GM23338 (cell line): Measurements from ENCODE around the gene RBBP4. TPM values are rescaled to one million over a fixed set of nuclear protein-coding genes. Genes with fewer than 3 reads are reported as not detected.

Experiments used
- ATAC-seq: fragments of 200-7000 bp; cut with Tn5 transposase; 3 replicates; pipeline ENCODE4 v1.9.1; 2020
- DNase-seq: peaks from one replicate; pipeline ENCODE4 v3.0.0-alpha.2; 2015; ENCODE audit warnings: low spot score
- H2AFZ ChIP-seq: fragments of 200-600 bp; sonication (generic); 2 replicates; pipeline ENCODE4 v1.8.0; 2016; ENCODE audit warnings: antibody characterized with exemption, mild to moderate bottlenecking, moderate library complexity
- H3F3A ChIP-seq: fragments of 200-600 bp; sonication (generic); replicated peaks from 2 replicates; pipeline ENCODE4 v1.8.0; 2017; ENCODE audit warnings: antibody characterized with exemption, mixed run types, low read depth
- H3K27ac ChIP-seq: fragments of 200-600 bp; sonication (generic); 2 replicates; pipeline ENCODE4 v1.6.1; 2016; ENCODE audit warnings: low read depth
- H3K27me3 ChIP-seq: fragments of 200-600 bp; sonication (generic); 2 replicates; pipeline ENCODE4 v1.8.0; 2016; ENCODE audit warnings: mild to moderate bottlenecking, mixed run types, moderate library complexity; ENCODE audit not compliant: insufficient read depth
- H3K36me3 ChIP-seq: fragments of 200-600 bp; sonication (generic); 2 replicates; pipeline ENCODE4 v1.8.0; 2016; ENCODE audit warnings: mild to moderate bottlenecking; ENCODE audit not compliant: insufficient read depth
- H3K4me1 ChIP-seq: fragments of 200-600 bp; sonication (generic); 2 replicates; pipeline ENCODE4 v1.8.0; 2016; ENCODE audit warnings: mild to moderate bottlenecking, moderate library complexity; ENCODE audit not compliant: insufficient read depth
- H3K4me2 ChIP-seq: fragments of 200-600 bp; sonication (generic); 2 replicates; pipeline ENCODE4 v1.7.1; 2017; ENCODE audit warnings: mixed run types
- H3K4me3 ChIP-seq: fragments of 200-600 bp; sonication (generic); 2 replicates; pipeline ENCODE4 v1.6.1; 2016; ENCODE audit warnings: mixed run types
- H3K79me2 ChIP-seq: fragments of 200-600 bp; sonication (generic); replicated peaks from 2 replicates; pipeline ENCODE4 v1.8.0; 2017; ENCODE audit warnings: mild to moderate bottlenecking; ENCODE audit not compliant: insufficient read depth
- H3K9me2 ChIP-seq: fragments of 200-600 bp; sonication (generic); 2 replicates; pipeline ENCODE4 v1.8.0; 2017; ENCODE audit not compliant: insufficient read depth
- H4K20me1 ChIP-seq: fragments of 200-600 bp; sonication (generic); replicated peaks from 2 replicates; pipeline ENCODE4 v1.8.0; 2017; ENCODE audit warnings: mild to moderate bottlenecking; ENCODE audit not compliant: insufficient read depth
- H3K27ac Mint-ChIP-seq: 2 replicates; pipeline ENCODE4 v1.8.0; 2020; ENCODE audit warnings: inconsistent platforms, mild to moderate bottlenecking, moderate library complexity, mixed read lengths
- H3K27me3 Mint-ChIP-seq: 3 replicates; pipeline ENCODE4 v1.8.0; 2022; ENCODE audit warnings: low read depth, mild to moderate bottlenecking, moderate library complexity, mixed read lengths, inconsistent platforms; ENCODE audit not compliant: insufficient read depth, poor library complexity
- H3K36me3 Mint-ChIP-seq: 3 replicates; pipeline ENCODE4 v1.8.0; 2021; ENCODE audit warnings: low read depth, mild to moderate bottlenecking, inconsistent platforms, moderate library complexity, mixed read lengths
- H3K4me1 Mint-ChIP-seq: 3 replicates; pipeline ENCODE4 v1.8.0; 2020; ENCODE audit warnings: mild to moderate bottlenecking, inconsistent platforms, mixed read lengths
- H3K4me3 Mint-ChIP-seq: 3 replicates; pipeline ENCODE4 v1.8.0; 2021; ENCODE audit warnings: moderate library complexity, mild to moderate bottlenecking, inconsistent platforms, mixed read lengths
- H3K9me3 Mint-ChIP-seq: 3 replicates; pipeline ENCODE4 v1.8.0; 2020; ENCODE audit warnings: moderate library complexity, mild to moderate bottlenecking, inconsistent platforms, mixed read lengths
- ETS1 ChIP-seq: IDR thresholded peaks from 2 replicates; pipeline ENCODE4 v1.6.1; 2016; ENCODE audit warnings: antibody characterized with exemption
- EZH2 ChIP-seq: fragments of 200-600 bp; sonication (generic); IDR thresholded peaks from one replicate; pipeline ENCODE4 v1.8.0; 2017; ENCODE audit warnings: antibody characterized with exemption, mild to moderate bottlenecking, low read depth; ENCODE audit not compliant: unreplicated experiment
- POLR2AphosphoS5 ChIP-seq: IDR thresholded peaks from 2 replicates; pipeline ENCODE4 v1.6.1; 2016; ENCODE audit warnings: antibody characterized with exemption, low read depth
- ZNF114 ChIP-seq: fragments of 250-450 bp; sonication (Bioruptor Pico); IDR thresholded peaks from 2 replicates; pipeline ENCODE4 v1.5.0; 2020; ENCODE audit warnings: mild to moderate bottlenecking, moderate library complexity
- ZNF331 ChIP-seq: fragments of 250-450 bp; sonication (Bioruptor Pico); IDR thresholded peaks from 2 replicates; pipeline ENCODE4 v1.5.0; 2020; ENCODE audit warnings: low read depth, mild to moderate bottlenecking, moderate library complexity
- ZNF462 ChIP-seq: fragments of 250-450 bp; sonication (Bioruptor Pico); IDR thresholded peaks from 2 replicates; pipeline ENCODE4 v1.5.0; 2020; ENCODE audit warnings: mild to moderate bottlenecking, moderate library complexity
- polyA plus RNA-seq: library from polyadenylated mRNA; unstranded; fragments of >200 nt; fragmentation: Nextera tagmentation; extraction: Ambion mirVana; gene quantifications from 2 replicates; pipeline ENCODE4 v1.2.1, GENCODE V29; 2016
- total RNA-seq: library from RNA; depleted of rRNA; stranded (reverse); fragments of >200 nt; shearing (Covaris generic); gene quantifications from 2 replicates; pipeline ENCODE4 v1.2.3, GENCODE V29; 2014

Gene RBBP4
- total and polyA plus RNA-seq, 2 experiments from 2014 or later, result 262 to 312 TPM

GRCh38 chr1:32626176-32626575, 24.8 kb upstream of the RBBP4 start (continued):
- TF ChIP-seq ZNF462 (CRISPR knock-in tag), result no peak
- TF ChIP-seq ETS1, result no peak
- TF ChIP-seq ZNF114, result no peak

GRCh38 chr1:32627596-32628162, 23.3 kb upstream of the RBBP4 start:
- no peak overlapping the region for H3K4me3 ChIP-seq
- Mint-ChIP-seq H3K4me1 (peaks cover 6% of the 10 kb centered on the region; the same call in 2 of the 3 replicates), H3K27ac (no peak overlapping the region), H3K27me3 (peaks cover 2% of the 10 kb centered on the region), H3K36me3 (peaks cover 27% of the 10 kb centered on the region), H3K9me3 (no peaks in the 10 kb centered on the region), H3K4me3 (no peak overlapping the region)
- H3K27ac ChIP-seq, result no peak overlapping the region
- no peak overlapping the region for H2AFZ ChIP-seq
- no peak for DNase-seq
- no peaks in the 10 kb centered on the region for H3K9me2 ChIP-seq
- peaks cover 12% of the 10 kb centered on the region for H3K79me2 ChIP-seq
- no peak overlapping the region for H3K4me2 ChIP-seq
- TF ChIP-seq ETS1, result no peak
- no peak for TF ChIP-seq ZNF462 (CRISPR knock-in tag)
- no peak for TF ChIP-seq POLR2AphosphoS5
- TF ChIP-seq EZH2, result no peak
- no peak for TF ChIP-seq ZNF331 (CRISPR knock-in tag)
- peaks cover 8% of the 10 kb centered on the region; the same call in 1 of the 2 replicates for H3K36me3 ChIP-seq
- no peaks in the 10 kb centered on the region for H3K27me3 ChIP-seq
- H4K20me1 ChIP-seq, result peaks cover 5% of the 10 kb centered on the region
- no peaks in the 10 kb centered on the region for H3F3A ChIP-seq
- ATAC-seq, result no peak
- H3K4me1 ChIP-seq, result peaks cover 8% of the 10 kb centered on the region
